ENCODE data around the gene ELN.

DNA sequence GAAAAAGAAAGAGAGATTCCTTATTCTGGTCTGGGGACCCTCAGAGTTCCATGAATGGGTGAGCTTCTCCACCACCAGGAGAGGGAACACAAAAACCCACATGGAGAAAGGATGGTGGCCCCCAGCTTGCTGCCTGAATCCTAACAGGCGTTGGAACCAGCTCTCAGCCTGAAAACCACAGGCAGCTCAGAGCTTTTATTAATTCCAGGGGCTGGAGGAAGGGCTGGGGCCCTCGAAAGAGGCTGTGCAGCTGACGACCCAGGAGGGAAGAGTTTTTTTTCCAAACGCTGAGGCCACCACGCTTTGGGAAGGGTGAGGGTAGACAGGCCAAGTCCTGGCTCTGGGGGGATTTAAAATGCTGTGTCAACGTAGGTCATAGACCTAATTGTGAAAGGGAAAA lies 10.8 kb upstream of the ELN start:
- TF ChIP-seq POLR2A (IDR thresholded peaks at IDR 0.05; ENCODE audit: low read length) = no peak
- no peak for TF ChIP-seq GATA1 (IDR thresholded peaks at IDR 0.05; ENCODE audit: low read depth, low read length)

All from erythroblast (primary cell).